H9 (cell line): ENCODE measurements around the gene MAP3K20. TPM values are rescaled to one million over a fixed set of nuclear protein-coding genes. Genes with fewer than 3 reads are reported as not detected.

ENCODE experiments used
- DNase-seq: peaks from one replicate; pipeline ENCODE4 v3.0.0-alpha.2; 2017
- H2AFZ ChIP-seq: one replicate; pipeline ENCODE4 v1.6.1; 2013; ENCODE audit warnings: mild to moderate bottlenecking, low read length, control low read depth, moderate library complexity
- H2AK5ac ChIP-seq: 2 replicates; pipeline ENCODE4 v1.6.1; 2013; ENCODE audit warnings: low read length, control low read depth, mixed read lengths; ENCODE audit not compliant: insufficient read length
- H2BK120ac ChIP-seq: one replicate; pipeline ENCODE4 v1.6.1; 2013; ENCODE audit warnings: low read depth, mild to moderate bottlenecking, low read length, control low read depth, inconsistent platforms; ENCODE audit not compliant: poor library complexity, severe bottlenecking
- H2BK12ac ChIP-seq: 2 replicates; pipeline ENCODE4 v1.6.1; 2013; ENCODE audit warnings: low read length, control low read depth, mixed read lengths, low read depth; ENCODE audit not compliant: insufficient read length
- H2BK15ac ChIP-seq: 2 replicates; pipeline ENCODE4 v1.6.1; 2013; ENCODE audit warnings: low read depth, low read length, control low read depth
- H2BK20ac ChIP-seq: one replicate; pipeline ENCODE4 v1.6.1; 2013; ENCODE audit warnings: low read depth, mild to moderate bottlenecking, low read length, control low read depth, inconsistent platforms; ENCODE audit not compliant: poor library complexity, severe bottlenecking
- H2BK5ac ChIP-seq: 2 replicates; pipeline ENCODE4 v1.6.1; 2013; ENCODE audit warnings: low read length, control low read depth, mixed read lengths; ENCODE audit not compliant: insufficient read length
- H3K14ac ChIP-seq: 2 replicates; pipeline ENCODE4 v1.6.1; 2013; ENCODE audit warnings: low read length, control low read depth; ENCODE audit not compliant: insufficient read depth
- H3K18ac ChIP-seq: 2 replicates; pipeline ENCODE4 v1.6.1; 2013; ENCODE audit warnings: low read depth, mild to moderate bottlenecking, mixed read lengths, low read length, control low read depth; ENCODE audit not compliant: insufficient read length
- H3K23ac ChIP-seq: 2 replicates; pipeline ENCODE4 v1.6.1; 2013; ENCODE audit warnings: low read length, control low read depth, mixed read lengths, low read depth; ENCODE audit not compliant: insufficient read length
- H3K23me2 ChIP-seq: 2 replicates; pipeline ENCODE4 v1.6.1; 2013; ENCODE audit warnings: low read depth, mild to moderate bottlenecking, mixed read lengths, low read length, control low read depth; ENCODE audit not compliant: insufficient read length, poor library complexity, severe bottlenecking
- H3K27ac ChIP-seq: 2 replicates; pipeline ENCODE4 v1.5.1; 2013; ENCODE audit warnings: low read length, control low read depth, mixed read lengths, low read depth; ENCODE audit not compliant: insufficient read length
- H3K27me3 ChIP-seq: 2 replicates; pipeline ENCODE4 v1.6.1; 2013; ENCODE audit warnings: low read length, control low read depth, inconsistent platforms; ENCODE audit not compliant: insufficient read depth
- H3K4ac ChIP-seq: 2 replicates; pipeline ENCODE4 v1.6.1; 2013; ENCODE audit warnings: low read depth, mild to moderate bottlenecking, control low read depth, inconsistent platforms, low read length, moderate library complexity
- H3K4me1 ChIP-seq: 2 replicates; pipeline ENCODE4 v1.6.1; 2013; ENCODE audit warnings: low read length, control low read depth, inconsistent platforms; ENCODE audit not compliant: insufficient read depth
- H3K4me2 ChIP-seq: 2 replicates; pipeline ENCODE4 v1.6.1; 2013; ENCODE audit warnings: low read length, control low read depth, mixed read lengths; ENCODE audit not compliant: insufficient read length, insufficient read depth
- H3K56ac ChIP-seq: 2 replicates; pipeline ENCODE4 v1.6.1; 2013; ENCODE audit warnings: low read depth, mild to moderate bottlenecking, mixed read lengths, low read length, control low read depth; ENCODE audit not compliant: insufficient read length
- H3K79me1 ChIP-seq: 2 replicates; pipeline ENCODE4 v1.6.1; 2013; ENCODE audit warnings: low read depth, mild to moderate bottlenecking, moderate library complexity, low read length, control low read depth, inconsistent platforms; ENCODE audit not compliant: insufficient read depth, poor library complexity, severe bottlenecking
- H3K79me2 ChIP-seq: 2 replicates; pipeline ENCODE4 v1.6.1; 2013; ENCODE audit warnings: low read length, control low read depth, inconsistent platforms; ENCODE audit not compliant: insufficient read depth
- H3K9ac ChIP-seq: 2 replicates; pipeline ENCODE4 v1.6.1; 2013; ENCODE audit warnings: low read length, control low read depth, mixed read lengths; ENCODE audit not compliant: insufficient read length; ENCODE audit errors: extremely low read depth
- H3K9me3 ChIP-seq: one replicate; pipeline ENCODE4 v1.6.1; 2013; ENCODE audit warnings: low read depth, low read length, inconsistent platforms; ENCODE audit not compliant: control insufficient read depth
- H3T11ph ChIP-seq: one replicate; pipeline ENCODE4 v1.6.1; 2013; ENCODE audit warnings: mild to moderate bottlenecking, low read length, control low read depth, inconsistent platforms
- H4K20me1 ChIP-seq: one replicate; pipeline ENCODE4 v1.6.1; 2013; ENCODE audit not compliant: control insufficient read depth, insufficient read length, insufficient read depth
- H4K5ac ChIP-seq: 2 replicates; pipeline ENCODE4 v1.6.1; 2013; ENCODE audit warnings: low read depth, mild to moderate bottlenecking, mixed read lengths, low read length, control low read depth; ENCODE audit not compliant: insufficient read length
- H4K8ac ChIP-seq: replicated peaks from 2 replicates; pipeline ENCODE4 v1.6.1; 2013; ENCODE audit warnings: low read length, control low read depth, mixed read lengths, low read depth; ENCODE audit not compliant: insufficient read length
- H4K91ac ChIP-seq: 2 replicates; pipeline ENCODE4 v1.6.1; 2013; ENCODE audit warnings: low read depth, mild to moderate bottlenecking, moderate library complexity, mixed read lengths, low read length, control low read depth; ENCODE audit not compliant: insufficient read length
- H3K27ac Mint-ChIP-seq, 3 experiments: 2 replicates in 2 of 3; 3 replicates in 1 of 3; pipeline ENCODE4 v1.8.0; 2020 to 2021; ENCODE audit warnings: mixed read lengths in 3 of 3, mild to moderate bottlenecking in 1 of 3, moderate library complexity in 1 of 3
- H3K27me3 Mint-ChIP-seq: 2 replicates; pipeline ENCODE4 v1.8.0; 2021; ENCODE audit warnings: low read depth, mild to moderate bottlenecking, moderate library complexity, mixed read lengths
- H3K36me3 Mint-ChIP-seq, 3 experiments: 2 replicates in 2 of 3; 3 replicates in 1 of 3; pipeline ENCODE4 v1.8.0; 2020 to 2021; ENCODE audit warnings: low read depth in 3 of 3, mixed read lengths in 3 of 3; ENCODE audit not compliant: insufficient read depth in 1 of 3
- H3K4me1 Mint-ChIP-seq, 2 experiments: 2 replicates each; pipeline ENCODE4 v1.8.0; 2020; ENCODE audit warnings: mixed read lengths in 2 of 2
- H3K4me3 Mint-ChIP-seq, 2 experiments: 2 replicates in 1 of 2; 3 replicates in 1 of 2; pipeline ENCODE4 v1.8.0; 2020 to 2021; ENCODE audit warnings: mild to moderate bottlenecking in 2 of 2, mixed read lengths in 2 of 2, moderate library complexity in 1 of 2
- H3K9me3 Mint-ChIP-seq, 2 experiments: 2 replicates in 1 of 2; 3 replicates in 1 of 2; pipeline ENCODE4 v1.8.0; 2020; ENCODE audit warnings: mild to moderate bottlenecking in 2 of 2, mixed read lengths in 2 of 2, moderate library complexity in 1 of 2
- WGBS: extraction: QIAGEN DNeasy Blood & Tissue Kit; methylation state at CpG from one replicate; pipeline ENCODE4 v1.1.7; 2013; ENCODE audit warnings: missing lambda C conversion rate, low lambda C conversion rate, mixed read lengths; ENCODE audit not compliant: insufficient read length; ENCODE audit errors: extremely low coverage; 5-methylcytosine and 5-hydroxymethylcytosine counted together
- total RNA-seq: library from RNA; stranded (reverse); gene quantifications from 2 replicates; pipeline ENCODE4 v1.2.1, GENCODE V29; 2021
- TF ChIP-seq, protein P1 (sequence below): fragments of 200-600 bp; sonication (generic); conservative IDR thresholded peaks from 3 replicates; pipeline ENCODE4 v1.8.0; 2021; ENCODE audit warnings: antibody characterized with exemption, mild to moderate bottlenecking

The MAP3K20 gene
- total RNA-seq, 1 experiment from 2014 or later, result 8.7 TPM

GRCh38 chr2:173148520-173148919 lies 72.9 kb downstream of the MAP3K20 start:
- H3K23ac ChIP-seq, result no peak overlapping the region
- H3K79me2 ChIP-seq, result no peaks in the 10 kb centered on the region
- no peaks in the 10 kb centered on the region for H3K27me3 ChIP-seq
- H2AFZ ChIP-seq, result no peak overlapping the region
- WGBS, result no CpG with 5 or more reads among the region's 4 CpGs
- no peaks in the 10 kb centered on the region; the same call in 1 of the 2 replicates for H3K4me1 ChIP-seq
- no peak overlapping the region for H3K56ac ChIP-seq
- no peaks in the 10 kb centered on the region for H3K9me3 ChIP-seq
- H2BK120ac ChIP-seq, result no peak overlapping the region
- no peak overlapping the region for H3K9ac ChIP-seq
- peaks cover 0 to 3% of the 10 kb centered on the region in 2 experiments; a peak in 2 of 5 replicates for H3K9me3 Mint-ChIP-seq
- H2BK20ac ChIP-seq, result no peak overlapping the region
- H3K27ac Mint-ChIP-seq, result no peak overlapping the region
- H4K91ac ChIP-seq, result no peak overlapping the region
- no peak overlapping the region for H2BK5ac ChIP-seq
- no peak overlapping the region for H2BK15ac ChIP-seq
- H4K8ac ChIP-seq, result no peak overlapping the region
- no peaks in the 10 kb centered on the region for H3K23me2 ChIP-seq
- no peak overlapping the region for H3K27ac ChIP-seq
- no peak overlapping the region for H3K4me3 Mint-ChIP-seq
- no peak overlapping the region for H3K14ac ChIP-seq
- H3K18ac ChIP-seq, result no peak overlapping the region
- peaks cover 0 to 5% (median 0%) of the 10 kb centered on the region in 3 experiments; a peak in 3 of 7 replicates for H3K36me3 Mint-ChIP-seq
- H4K20me1 ChIP-seq, result no peaks in the 10 kb centered on the region
- H2AK5ac ChIP-seq, result no peak overlapping the region
- no peak overlapping the region for H3T11ph ChIP-seq
- H3K4me1 Mint-ChIP-seq, result peaks cover 11 to 15% of the 10 kb centered on the region in 2 experiments
- TF ChIP-seq, protein P1, sequence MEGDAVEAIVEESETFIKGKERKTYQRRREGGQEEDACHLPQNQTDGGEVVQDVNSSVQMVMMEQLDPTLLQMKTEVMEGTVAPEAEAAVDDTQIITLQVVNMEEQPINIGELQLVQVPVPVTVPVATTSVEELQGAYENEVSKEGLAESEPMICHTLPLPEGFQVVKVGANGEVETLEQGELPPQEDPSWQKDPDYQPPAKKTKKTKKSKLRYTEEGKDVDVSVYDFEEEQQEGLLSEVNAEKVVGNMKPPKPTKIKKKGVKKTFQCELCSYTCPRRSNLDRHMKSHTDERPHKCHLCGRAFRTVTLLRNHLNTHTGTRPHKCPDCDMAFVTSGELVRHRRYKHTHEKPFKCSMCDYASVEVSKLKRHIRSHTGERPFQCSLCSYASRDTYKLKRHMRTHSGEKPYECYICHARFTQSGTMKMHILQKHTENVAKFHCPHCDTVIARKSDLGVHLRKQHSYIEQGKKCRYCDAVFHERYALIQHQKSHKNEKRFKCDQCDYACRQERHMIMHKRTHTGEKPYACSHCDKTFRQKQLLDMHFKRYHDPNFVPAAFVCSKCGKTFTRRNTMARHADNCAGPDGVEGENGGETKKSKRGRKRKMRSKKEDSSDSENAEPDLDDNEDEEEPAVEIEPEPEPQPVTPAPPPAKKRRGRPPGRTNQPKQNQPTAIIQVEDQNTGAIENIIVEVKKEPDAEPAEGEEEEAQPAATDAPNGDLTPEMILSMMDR, result no peak
- H2BK12ac ChIP-seq, result no peak overlapping the region
- no peaks in the 10 kb centered on the region for H3K79me1 ChIP-seq
- no peak overlapping the region for H3K4me2 ChIP-seq
- no peak for DNase-seq
- no peaks in the 10 kb centered on the region for H3K27me3 Mint-ChIP-seq
- no peak overlapping the region for H3K4ac ChIP-seq
- no peak overlapping the region for H4K5ac ChIP-seq
